K562 (cell line): ENCODE data around the gene ZBTB44. TPM values are rescaled to one million over a fixed set of nuclear protein-coding genes. Genes with fewer than 3 reads are reported as not detected.
"Not testable (repeated sequence)": the region's sequence is repeated elsewhere in the genome, so short reads cannot be mapped to it uniquely, and the experiment has no call there.

Experiments
- ATAC-seq: fragments of 200-7000 bp; cut with Tn5 transposase; 3 replicates; pipeline ENCODE4 v1.9.1; 2020; ENCODE audit warnings: moderate library complexity
- BruUV-seq: library from RNA; stranded (reverse); fragments of 400-500 nt; replicated peaks from 2 replicates; lab custom pipeline; 2021; lab: Mats Ljungman, UMichigan
- CTCF ChIA-PET: fragments of 300-600 bp; formaldehyde crosslinking; extraction: SDS; loops from one replicate; lab custom pipeline; 2021; ENCODE audit warnings: low intra/inter-chr PET ratio; lab: Yijun Ruan, JAX
- POLR2A ChIA-PET: fragments of 300-600, 350-650 bp; sonication (Branson Sonifier 250); formaldehyde crosslinking; extraction: SDS; loops from one replicate; lab custom pipeline; 2021; ENCODE audit warnings: antibody characterized with exemption, inconsistent platforms; lab: Yijun Ruan, JAX
- DNase-seq, 4 experiments: peaks; one replicate each; pipeline versions ENCODE4 v3.0.0 to v3.0.0-alpha.2; 2011 to 2018; ENCODE audit warnings: low spot score in 3 of 4, mixed read lengths in 3 of 4; ENCODE audit errors: extremely low read depth in 1 of 4
- FAIRE-seq: peaks from 2 replicates; lab custom pipeline; 2011; peaks lifted over from hg19 to GRCh38; lab: Jason Lieb, UNC
- H2AFZ ChIP-seq: 2 replicates; pipeline ENCODE4 v1.6.0; 2011; ENCODE audit warnings: low read depth, low read length, control low read depth, inconsistent platforms
- H3K27ac ChIP-seq: fragments of 200-600 bp; 3 replicates; pipeline ENCODE4 v1.8.0; 2011; ENCODE audit warnings: low read depth, mild to moderate bottlenecking, control low read depth, inconsistent platforms, low read length, moderate library complexity, mixed read lengths; ENCODE audit errors: extremely low read depth
- H3K27me3 ChIP-seq, 2 experiments: fragments of 300-600 bp in 1 of 2; 2 replicates in 1 of 2; 3 replicates in 1 of 2; pipeline versions ENCODE4 v1.6.0 to v1.8.0; 2011; ENCODE audit warnings: inconsistent platforms in 2 of 2, low read length in 2 of 2, mild to moderate bottlenecking in 1 of 2, mixed read lengths in 1 of 2, moderate library complexity in 1 of 2; ENCODE audit not compliant: control insufficient read depth in 2 of 2, insufficient read depth in 2 of 2
- H3K36me3 ChIP-seq: fragments of 300-600 bp; 3 replicates; pipeline ENCODE4 v1.8.0; 2011; ENCODE audit warnings: mild to moderate bottlenecking, low read length, inconsistent platforms; ENCODE audit not compliant: control insufficient read depth, insufficient read depth
- H3K4me1 ChIP-seq, 2 experiments: fragments of 200-600 bp in 1 of 2; replicated peaks in 1 of 2; 2 replicates in 1 of 2; 3 replicates in 1 of 2; pipeline versions ENCODE4 v1.5.1 to v1.8.0; 2011; ENCODE audit warnings: inconsistent platforms in 2 of 2, low read length in 2 of 2, mild to moderate bottlenecking in 1 of 2, mixed read lengths in 1 of 2, moderate library complexity in 1 of 2; ENCODE audit not compliant: control insufficient read depth in 2 of 2, insufficient read depth in 2 of 2
- H3K4me2 ChIP-seq: 2 replicates; pipeline ENCODE4 v1.6.1; 2011; ENCODE audit warnings: low read length, control low read depth, inconsistent platforms, mixed read lengths; ENCODE audit not compliant: insufficient read depth
- H3K4me3 ChIP-seq: fragments of 200-600 bp; sonication (generic), shearing (Covaris generic); 2 replicates; pipeline ENCODE4 v1.5.1; 2016; ENCODE audit warnings: control low read depth, inconsistent platforms
- H3K79me2 ChIP-seq: fragments of 200-600 bp; 3 replicates; pipeline ENCODE4 v1.8.0; 2011; ENCODE audit warnings: low read length, inconsistent platforms; ENCODE audit not compliant: control insufficient read depth, insufficient read depth
- H3K9ac ChIP-seq, 2 experiments: 2 replicates each; pipeline versions ENCODE4 v1.6.0 to v1.6.1; 2011; ENCODE audit warnings: low read depth in 2 of 2, low read length in 2 of 2, control low read depth in 1 of 2, inconsistent platforms in 1 of 2, mild to moderate bottlenecking in 1 of 2, mixed read lengths in 1 of 2; ENCODE audit not compliant: insufficient read depth in 1 of 2
- H3K9me1 ChIP-seq: one replicate; pipeline ENCODE4 v1.6.0; 2011; ENCODE audit warnings: inconsistent platforms, mild to moderate bottlenecking, low read length, moderate library complexity; ENCODE audit not compliant: control insufficient read depth, insufficient read depth
- H3K9me3 ChIP-seq: replicated peaks from 2 replicates; pipeline ENCODE4 v1.5.1; 2011; ENCODE audit warnings: low read depth, low read length, inconsistent platforms; ENCODE audit not compliant: control insufficient read depth, insufficient read depth
- H4K20me1 ChIP-seq: replicated peaks from 2 replicates; pipeline ENCODE4 v1.6.1; 2011; ENCODE audit warnings: low read length, inconsistent platforms, mixed read lengths; ENCODE audit not compliant: control insufficient read depth, insufficient read depth
- ADNP ChIP-seq: fragments of 200-800 bp; sonication (Bioruptor generic); IDR thresholded peaks from 2 replicates; pipeline ENCODE4 v1.6.1; 2016; ENCODE audit warnings: missing genetic modification characterization, missing compliant biosample characterization
- POLR2AphosphoS5 ChIP-seq: IDR thresholded peaks from 2 replicates; pipeline ENCODE4 v1.6.1; 2011; ENCODE audit warnings: mild to moderate bottlenecking, low read depth, low read length, moderate library complexity; ENCODE audit not compliant: control insufficient read depth, insufficient read depth
- WGBS: fragments of 100-300 bp; shearing (Covaris generic); methylation state at CpG from one replicate; pipeline ENCODE4 v1.1.6; 2016; ENCODE audit warnings: low coverage, mixed read lengths; ENCODE audit not compliant: insufficient coverage; ENCODE audit errors: missing lambda C conversion rate; 5-methylcytosine and 5-hydroxymethylcytosine counted together
- in situ Hi-C: fragments of 300-500 bp; cut with MboI; formaldehyde crosslinking; loops from 4 replicates; pipeline ENCODE4 v1.15.0; 2018; ENCODE audit warnings: inconsistent platforms, mixed read lengths
- intact Hi-C: fragments of 100-400 bp; cut with micrococcal nuclease; formaldehyde crosslinking; loops from 2 replicates; pipeline ENCODE4 v1.14.2; 2022
- polyA plus RNA-seq, 8 experiments: library from polyadenylated mRNA; depleted of rRNA in 4 of 8; stranded (reverse) in 5 of 8; unstranded in 3 of 8; fragments of >200 nt; fragmentation: Nextera tagmentation in 2 of 8; fragmentation: Illumina TruSeq in 1 of 8; extraction: Ambion mirVana in 2 of 8; extraction: Trizol in 1 of 8; gene quantifications; 2 replicates each; pipeline versions ENCODE4 v1.2.1 to v1.2.3, GENCODE V29; 2011 to 2014; ENCODE audit warnings: inconsistent platforms in 1 of 8, missing spikeins in 1 of 8
- total RNA-seq, 7 experiments: library from RNA; depleted of rRNA in 6 of 7; stranded (reverse); fragments of >200 nt in 6 of 7; fragmentation: Illumina TruSeq in 2 of 7; extraction: Trizol in 2 of 7; gene quantifications; 2 replicates each; pipeline versions ENCODE4 v1.2.1 to v1.2.3, GENCODE V29; 2011 to 2021; ENCODE audit warnings: low replicate concordance in 1 of 7

The ZBTB44 gene
- total and polyA plus RNA-seq, 9 of the 15 experiments (the other 6 are each of a cell fraction or from before 2014, with no cell fraction given): 4.7 to 27.1 (median 17.3) TPM

DNA sequence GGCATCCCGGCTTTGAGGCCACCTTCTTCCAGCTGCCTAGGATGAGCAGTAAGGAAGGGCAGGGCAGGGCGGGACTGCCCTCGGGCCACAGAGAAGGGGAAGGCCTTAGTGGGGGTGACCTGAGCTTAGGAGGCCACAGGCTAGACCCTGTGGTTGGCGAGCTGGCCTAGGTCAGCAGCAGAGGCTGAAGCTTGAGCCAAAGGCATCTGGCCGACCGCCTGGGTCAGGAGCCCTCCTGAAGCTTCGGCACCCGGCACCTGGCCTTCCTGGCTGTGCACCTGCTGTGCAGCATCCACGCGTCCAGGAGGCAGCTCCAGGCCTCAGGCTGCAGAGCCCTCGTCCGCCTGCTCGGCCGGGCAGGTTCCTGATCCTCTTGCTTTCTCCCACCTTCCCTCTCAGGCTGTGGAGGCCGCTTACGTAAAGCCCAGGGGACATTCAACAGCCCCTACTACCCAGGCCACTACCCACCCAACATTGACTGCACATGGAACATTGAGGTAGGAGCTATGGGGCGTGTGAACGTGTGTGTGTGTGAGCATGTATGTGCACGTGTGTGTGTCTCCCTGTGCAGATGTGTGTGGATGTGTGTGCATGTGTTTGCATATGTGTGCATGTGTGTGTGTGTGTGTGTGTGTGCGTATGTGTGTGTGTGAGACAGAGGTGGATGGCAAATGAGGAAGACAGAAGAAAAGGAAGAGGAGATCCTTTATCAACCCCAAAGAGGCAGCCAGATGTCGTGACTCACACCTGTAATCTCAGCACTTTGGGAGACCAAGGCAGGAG, 120.3 kb downstream of the ZBTB44 start (continued):
- TF ChIP-seq ADNP (tag) (no peak), POLR2AphosphoS5 (no peak)
- TF ChIP-seq, all 486 proteins: peak for 0

DNA sequence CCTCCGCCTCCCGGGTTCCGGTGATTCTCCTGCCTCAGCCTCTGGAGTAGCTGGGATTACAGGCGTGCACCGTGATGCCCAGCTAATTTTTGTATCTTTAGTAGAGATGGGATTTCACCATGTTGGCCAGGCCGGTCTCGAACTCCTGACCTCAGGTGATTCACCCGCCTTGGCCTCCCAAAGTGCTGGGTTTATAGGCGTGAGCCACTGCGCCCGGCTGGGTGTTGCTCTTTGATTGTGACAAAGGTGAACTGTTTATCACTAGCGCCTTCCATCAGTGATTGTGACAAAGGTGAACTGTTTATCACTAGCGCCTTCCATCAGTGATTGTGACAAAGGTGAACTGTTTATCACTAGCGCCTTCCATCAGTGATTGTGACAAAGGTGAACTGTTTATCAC, 121.2 kb downstream of the ZBTB44 start:
- FAIRE-seq, H3K4me3 ChIP-seq, DNase-seq, CTCF ChIA-PET, H3K36me3 ChIP-seq, H3K9me3 ChIP-seq, H3K9ac ChIP-seq, POLR2A ChIA-PET, H3K79me2 ChIP-seq, in situ Hi-C loops, H3K9me1 ChIP-seq, BruUV-seq, H4K20me1 ChIP-seq, intact Hi-C loops, H3K27ac ChIP-seq, H2AFZ ChIP-seq, H3K4me2 ChIP-seq, ATAC-seq: not testable (repeated sequence)
- peaks cover 37 to 81% of the 10 kb centered on the region in 2 experiments for H3K27me3 ChIP-seq
- peaks cover 0 to 24% of the 10 kb centered on the region in 2 experiments; a peak in 2 of 5 replicates for H3K4me1 ChIP-seq
- 1% methylated on average over 10 of the region's 14 CpGs for WGBS
